C4-2B (cell line): ENCODE measurements around the gene SERPINB12.

Source experiments
- H3K27ac ChIP-seq: fragments of 450-650 bp; 2 replicates; pipeline ENCODE4 v1.5.1; 2017
- CTCF ChIP-seq: fragments of 450-650 bp; conservative IDR thresholded peaks from 2 replicates; pipeline ENCODE4 v1.5.1; 2017; ENCODE audit warnings: mild to moderate bottlenecking
- ZFX ChIP-seq: fragments of 450-650 bp; IDR thresholded peaks from 2 replicates; pipeline ENCODE4 v1.6.1; 2017

The SERPINB12 gene

GRCh38 chr18:63552581-63552980 lies 10.4 kb downstream of the SERPINB12 start:
- no peak for TF ChIP-seq ZFX
- TF ChIP-seq CTCF = no peak
- no peak overlapping the region for H3K27ac ChIP-seq

GRCh38 chr18:63553081-63553480 lies 10.9 kb downstream of the SERPINB12 start:
- no peak for TF ChIP-seq CTCF
- TF ChIP-seq ZFX = no peak
- H3K27ac ChIP-seq = no peak overlapping the region

GRCh38 chr18:63559567-63560491 lies 17.7 kb downstream of the SERPINB12 start:
- H3K27ac ChIP-seq = no peak overlapping the region
- no peak for TF ChIP-seq CTCF
- no peak for TF ChIP-seq ZFX

GRCh38 chr18:63562284-63562683 lies 20.1 kb downstream of the SERPINB12 start:
- TF ChIP-seq CTCF (no peak), ZFX (no peak)
- H3K27ac ChIP-seq = no peak overlapping the region

GRCh38 chr18:63564021-63564420 lies 21.9 kb downstream of the SERPINB12 start:
- TF ChIP-seq ZFX (no peak), CTCF (no peak)
- no peak overlapping the region for H3K27ac ChIP-seq

- H3K27ac ChIP-seq = no peak overlapping the region
- TF ChIP-seq ZFX (no peak), CTCF (no peak)
These were observed 22.4 kb downstream of the SERPINB12 start for GRCh38 chr18:63564561-63564960.

- no peak overlapping the region for H3K27ac ChIP-seq
- TF ChIP-seq CTCF = no peak
These were observed 25.1 kb downstream of the SERPINB12 start for GRCh38 chr18:63567276-63567675.
